Small intestine (tissue), 7 donors: ENCODE measurements around the gene TAOK2. TPM values are rescaled to one million over a fixed set of nuclear protein-coding genes. Genes with fewer than 3 reads are reported as not detected.

ENCODE experiments used
- DNase-seq, 2 donors: peaks; one replicate each; pipeline versions ENCODE4 v3.0.0 to v3.0.0-alpha.2; 2013
- FAIRE-seq: peaks from 2 replicates; lab custom pipeline; 2012; peaks lifted over from hg19 to GRCh38; lab: Jason Lieb, UNC
- H3K27ac ChIP-seq, 3 donors: one replicate each; pipeline ENCODE4 v1.5.1; 2013; ENCODE audit warnings: low read length in 2 of 3, mild to moderate bottlenecking in 2 of 3, control low read depth in 1 of 3, inconsistent platforms in 1 of 3, low read depth in 1 of 3, moderate library complexity in 1 of 3
- H3K27me3 ChIP-seq, 3 donors: one replicate each; pipeline ENCODE4 v1.6.1; 2013; ENCODE audit warnings: low read length in 3 of 3, inconsistent platforms in 1 of 3; ENCODE audit not compliant: control insufficient read depth in 3 of 3, insufficient read depth in 3 of 3
- H3K36me3 ChIP-seq, 3 donors: one replicate each; pipeline ENCODE4 v1.6.1; 2013; ENCODE audit warnings: low read length in 3 of 3, inconsistent platforms in 1 of 3, low read depth in 1 of 3, mild to moderate bottlenecking in 1 of 3, moderate library complexity in 1 of 3; ENCODE audit not compliant: control insufficient read depth in 3 of 3, insufficient read depth in 2 of 3
- H3K4me1 ChIP-seq, 3 donors: one replicate each; pipeline ENCODE4 v1.6.1; 2013; ENCODE audit warnings: low read length in 2 of 3, inconsistent platforms in 1 of 3, low read depth in 1 of 3, mild to moderate bottlenecking in 1 of 3, moderate library complexity in 1 of 3; ENCODE audit not compliant: control insufficient read depth in 3 of 3, insufficient read depth in 2 of 3
- H3K4me3 ChIP-seq, 3 donors: one replicate each; pipeline ENCODE4 v1.5.1; 2013; ENCODE audit warnings: low read length in 3 of 3, control low read depth in 1 of 3, inconsistent platforms in 1 of 3, low read depth in 1 of 3, mild to moderate bottlenecking in 1 of 3, moderate library complexity in 1 of 3
- H3K9me3 ChIP-seq, 2 donors: one replicate each; pipeline ENCODE4 v1.6.1; 2013; ENCODE audit warnings: low read depth in 1 of 2, low read length in 1 of 2; ENCODE audit not compliant: control insufficient read depth in 2 of 2, insufficient read depth in 1 of 2
- WGBS, 3 donors: extraction: QIAGEN DNeasy Blood & Tissue Kit; methylation state at CpG; one replicate each; pipeline ENCODE4 v1.1.7; 2013; 5-methylcytosine and 5-hydroxymethylcytosine counted together
- polyA plus RNA-seq, 4 donors: library from polyadenylated mRNA; stranded (reverse) in 3 of 4; unstranded in 1 of 4; fragments of 200-250 nt in 3 of 4; fragments of 120-200 nt in 1 of 4; gene quantifications; one replicate each; pipeline versions ENCODE4 v1.2.1 to v1.2.3, GENCODE V29; 2013
- donor health status: healthy with polysubstance abuse.
- donor health status: control.
- donor health status: control.
- donor health status: Bipolar disorder and iron deficiency.
- donor health status: healthy.

Gene TAOK2
- polyA plus RNA-seq, 4 donors, result 21.6 to 36.7 (median 29.0) TPM

DNA sequence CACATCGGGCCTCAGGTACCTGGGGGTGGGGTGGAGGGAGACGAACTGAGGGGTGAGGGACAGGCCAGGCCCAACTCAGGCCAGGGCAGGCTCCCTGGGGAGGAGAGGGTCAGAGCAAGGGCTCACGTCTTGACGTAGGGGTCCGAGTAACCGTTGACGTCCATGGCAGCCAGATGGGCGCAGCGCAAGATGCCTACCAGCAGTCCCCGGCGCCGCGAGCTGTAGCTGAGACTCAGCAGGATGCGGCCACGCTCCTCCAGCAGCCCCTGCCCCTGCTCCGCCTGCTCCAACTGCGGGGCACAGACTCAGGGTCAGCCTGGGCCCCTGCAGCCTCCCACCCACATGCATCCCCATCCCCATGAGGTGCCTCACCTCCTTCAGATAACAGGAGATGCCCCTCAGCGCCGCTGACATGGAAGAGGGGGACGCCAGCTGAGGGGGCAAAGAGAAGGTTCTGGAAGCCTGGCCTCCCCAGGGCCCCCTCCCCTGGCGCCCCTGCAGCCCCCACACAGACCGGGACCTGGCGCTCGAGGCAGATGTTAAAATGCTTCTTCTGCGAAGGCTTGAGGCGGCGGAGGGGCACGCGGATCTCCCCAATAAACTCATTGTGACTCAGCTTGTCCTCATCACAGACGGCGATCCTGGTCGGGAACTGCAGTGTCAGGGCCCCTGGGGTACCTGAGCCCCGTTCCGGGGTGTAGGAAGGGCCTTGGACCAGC is 33.1 kb downstream of the TAOK2 start:
- DNase-seq, result no peak
- no peak for FAIRE-seq
- 78 to 87% (median 84%) methylated on average over 34 of the region's 34 CpGs for WGBS, 3 donors

DNA sequence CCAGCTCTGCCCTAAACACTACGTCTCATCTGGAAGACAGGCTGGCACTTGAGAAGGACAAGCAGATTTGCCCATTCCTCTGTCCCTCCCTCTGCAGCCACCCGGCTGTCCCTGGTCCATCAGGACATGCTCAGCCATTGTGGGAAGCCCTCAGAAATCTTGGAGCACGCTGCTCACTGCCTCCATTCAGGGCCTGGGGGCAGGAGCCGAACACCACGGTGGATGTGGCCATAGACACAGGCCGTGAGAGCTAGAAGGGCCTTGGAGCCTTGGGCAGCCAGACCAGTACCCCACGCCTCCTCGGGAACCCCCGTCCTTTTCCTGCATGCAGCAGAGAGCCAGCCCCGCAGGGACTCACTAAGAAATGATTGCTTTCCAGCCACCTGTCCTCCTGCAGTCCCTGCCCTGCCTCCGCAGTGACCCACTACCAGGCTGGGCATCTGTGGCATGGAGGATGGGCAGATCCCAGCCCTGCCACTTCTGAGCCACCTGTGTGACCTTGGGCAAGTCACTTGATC is 33.8 kb downstream of the TAOK2 start:
- H3K27ac ChIP-seq, result no peak overlapping the region
- H3K4me1 ChIP-seq, result peaks cover 0 to 28% (median 2%) of the 10 kb centered on the region in 3 donors
- H3K4me3 ChIP-seq, result no peak overlapping the region
- H3K36me3 ChIP-seq, result peaks cover 0 to 40% (median 0%) of the 10 kb centered on the region in 3 donors
- DNase-seq, result no peak
- FAIRE-seq, result no peak
- WGBS, 3 donors, result 55 to 78% (median 69%) methylated on average over 10 to 11 of the region's 11 CpGs
- H3K27me3 ChIP-seq, result peaks cover 0 to 31% (median 10%) of the 10 kb centered on the region in 3 donors
- H3K9me3 ChIP-seq, result no peaks in the 10 kb centered on the region

More for the DNA sequence above, 33.1 kb downstream of the TAOK2 start:
- Histone ChIP-seq H3K27me3 (peaks cover 0 to 25% (median 10%) of the 10 kb centered on the region in 3 donors), H3K27ac (no peak overlapping the region), H3K9me3 (no peaks in the 10 kb centered on the region), H3K36me3 (peaks cover 0 to 46% (median under 1%) of the 10 kb centered on the region in 3 donors), H3K4me3 (no peak overlapping the region), H3K4me1 (peaks cover 0 to 24% (median 2%) of the 10 kb centered on the region in 3 donors)

DNA sequence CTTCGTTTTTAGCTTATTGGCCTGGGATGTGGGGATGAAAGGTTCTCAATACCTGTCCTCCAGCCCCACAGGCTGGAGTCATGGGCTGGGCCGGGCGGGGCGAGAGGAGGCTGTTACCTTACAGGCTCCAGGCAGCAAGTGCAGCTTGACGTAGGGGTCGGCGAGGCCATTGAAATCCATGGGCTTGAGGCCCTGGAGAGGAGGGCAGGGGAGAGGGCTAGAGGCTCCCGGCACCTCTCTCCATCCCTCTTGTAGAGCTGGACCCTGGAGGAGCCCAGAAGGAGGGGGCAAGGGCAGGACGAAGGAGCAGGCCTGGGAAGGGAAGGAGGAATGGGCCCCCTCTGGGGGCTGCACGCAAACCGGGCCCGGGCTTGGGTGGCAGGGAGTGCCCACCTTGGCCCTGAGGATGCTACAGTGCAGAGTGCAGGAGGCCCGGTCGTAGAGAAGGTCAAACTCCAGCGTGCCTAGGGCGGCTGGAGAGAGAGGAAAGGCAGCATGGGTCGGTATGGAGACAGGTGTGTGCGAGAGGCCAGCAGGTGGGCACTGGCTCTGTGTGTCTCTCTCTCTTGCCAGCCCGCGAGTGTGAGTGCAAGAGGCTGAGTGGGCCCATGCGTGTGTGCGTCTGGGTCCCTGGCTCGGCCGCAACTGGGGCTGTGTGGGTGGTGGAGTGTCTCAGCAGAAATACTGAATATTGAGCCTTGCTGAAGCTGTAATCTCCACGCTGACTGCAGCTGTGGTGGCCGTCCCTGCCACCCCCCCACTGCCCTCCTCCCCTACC is 35.6 kb downstream of the TAOK2 start:
- peaks cover 0 to 36% (median 10%) of the 10 kb centered on the region in 3 donors for H3K27me3 ChIP-seq

DNA sequence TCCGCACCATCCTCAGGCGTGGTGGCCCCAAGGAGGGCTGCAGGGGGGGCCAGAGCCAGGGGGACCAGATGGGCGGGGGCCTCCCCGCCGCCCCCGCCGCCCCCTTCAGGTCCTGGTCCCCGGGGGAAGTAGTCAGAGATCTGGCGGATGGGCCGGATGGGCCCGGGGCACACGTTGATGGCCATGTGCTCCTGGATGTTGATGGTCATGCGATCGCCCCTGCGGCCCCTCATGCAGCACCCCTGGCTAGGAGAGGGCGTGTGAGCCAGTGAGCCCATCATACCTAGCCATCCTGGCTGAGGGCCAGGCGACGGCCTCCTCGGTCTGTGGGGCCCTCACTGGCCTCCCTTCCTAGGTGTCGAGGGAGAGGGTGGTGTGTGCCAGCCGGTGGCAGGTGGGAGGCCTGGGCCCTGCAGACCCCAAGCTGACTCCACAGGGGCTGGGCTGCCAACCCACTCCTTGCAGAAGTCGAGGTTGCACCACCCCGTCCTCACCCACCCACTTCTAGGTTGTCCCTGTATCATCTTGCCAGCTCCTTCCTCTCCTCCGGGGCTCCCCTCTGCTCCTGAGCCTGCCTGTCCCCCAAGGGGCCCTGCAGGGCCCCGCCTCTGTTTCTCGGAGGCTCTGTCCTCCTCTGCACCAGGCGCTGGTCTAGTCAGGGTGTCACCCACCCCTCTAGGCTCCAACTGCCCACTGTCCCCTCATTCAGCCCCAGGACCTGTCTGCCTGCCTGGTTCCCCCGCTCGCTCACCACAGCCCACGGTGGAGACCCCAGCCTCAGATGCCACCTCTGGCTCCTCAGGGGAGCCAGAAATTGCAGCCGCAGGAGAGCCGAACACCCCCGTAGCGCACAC is 36.5 kb downstream of the TAOK2 start:
- peaks cover 0 to 36% (median 10%) of the 10 kb centered on the region in 3 donors for H3K27me3 ChIP-seq
- H3K4me3 ChIP-seq, result peak overlapping the region in 1 of 3 donors; percentile 40

More for the DNA sequence above, 35.6 kb downstream of the TAOK2 start:
- FAIRE-seq, result no peak
- H3K4me1 ChIP-seq, result peaks cover 0 to 28% (median 2%) of the 10 kb centered on the region in 3 donors
- H3K4me3 ChIP-seq, result no peak overlapping the region
- 19 to 39% (median 26%) methylated on average over 23 to 26 of the region's 26 CpGs for WGBS, 3 donors
- no peak overlapping the region for H3K27ac ChIP-seq
- peaks cover 0 to 22% (median 0%) of the 10 kb centered on the region in 3 donors for H3K36me3 ChIP-seq
- peak; percentile 31 to 34 for DNase-seq
- H3K9me3 ChIP-seq, result no peaks in the 10 kb centered on the region

GRCh38 chr16:30010844-30011713 is 37.4 kb downstream of the TAOK2 start, which contains the start of gene DOC2A:
Gene DOC2A, minus strand, starts transcription at chr16:30011027. Its CDS starts 805 bp downstream, at chr16:30010222.
- Histone ChIP-seq H3K27ac (no peak within 1 kb of the TSS), H3K4me1 (peaks cover 0 to 24% (median 2%) of the 10 kb centered on the region in 3 donors), H3K27me3 (peaks cover 0 to 36% (median 10%) of the 10 kb centered on the region in 3 donors), H3K9me3 (no peaks in the 10 kb centered on the region), H3K4me3 (peak within 1 kb of the TSS in 2 of 3 donors; percentile 10 to 40), H3K36me3 (peaks cover 0 to 8% (median 0%) of the 10 kb centered on the region in 3 donors)
- DNase-seq (peak in 1 of 2 donors; percentile 38), FAIRE-seq (no peak)
- WGBS, 3 donors, result 1% methylated on average over 46 to 99 of the region's 99 CpGs

More for the DNA sequence above, 36.5 kb downstream of the TAOK2 start:
- H3K4me1 ChIP-seq, result peaks cover 0 to 27% (median 2%) of the 10 kb centered on the region in 3 donors
- 20 to 24% (median 20%) methylated on average over 28 to 34 of the region's 34 CpGs for WGBS, 3 donors
- no peaks in the 10 kb centered on the region for H3K9me3 ChIP-seq
- no peak for DNase-seq
- peaks cover 0 to 17% (median 0%) of the 10 kb centered on the region in 3 donors for H3K36me3 ChIP-seq
- H3K27ac ChIP-seq, result no peak overlapping the region
- FAIRE-seq, result no peak

DNA sequence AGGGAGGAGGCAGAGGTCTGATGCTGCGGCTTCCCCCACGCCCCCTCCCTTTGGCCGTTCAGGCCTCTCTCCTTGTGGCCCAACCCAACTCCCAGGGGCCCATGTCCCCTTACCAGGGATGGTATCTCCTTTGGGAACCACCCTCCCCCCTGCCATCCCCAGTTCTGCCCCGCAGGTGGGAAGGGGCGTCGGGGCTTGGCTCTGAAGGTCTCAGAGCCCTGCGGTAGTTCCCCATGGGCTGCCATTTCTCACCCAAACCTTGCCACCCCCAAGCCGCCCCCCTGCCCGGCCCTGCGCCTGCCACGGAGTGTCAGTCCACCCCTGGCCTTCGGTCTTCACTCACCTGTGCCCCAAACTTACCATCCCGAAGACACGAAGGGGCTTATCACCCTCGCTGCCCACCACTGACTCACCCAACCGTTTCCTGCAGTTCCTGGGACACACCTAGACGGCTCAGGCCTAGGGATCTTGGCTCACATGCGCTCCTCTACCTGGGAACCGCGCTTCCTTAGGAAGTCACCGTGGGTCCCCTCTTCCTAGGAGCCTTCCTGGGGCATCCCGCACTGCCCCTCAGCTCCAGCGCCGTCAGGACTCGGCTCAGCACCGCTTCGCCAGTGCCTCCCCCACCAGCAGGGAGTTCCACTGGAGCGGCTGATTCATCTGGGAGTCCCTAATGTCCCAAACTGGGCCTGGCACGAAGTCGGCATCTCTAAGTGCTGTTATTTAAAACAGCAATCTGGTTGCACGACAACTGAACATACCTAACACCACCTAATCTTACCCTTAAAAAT is 38.2 kb downstream of the TAOK2 start:
- DNase-seq (no peak), FAIRE-seq (no peak)
- Histone ChIP-seq H3K4me1 (peaks cover 0 to 24% (median 2%) of the 10 kb centered on the region in 3 donors), H3K9me3 (no peaks in the 10 kb centered on the region), H3K27me3 (peaks cover 0 to 36% (median 10%) of the 10 kb centered on the region in 3 donors), H3K36me3 (peaks cover 0 to under 1% (median 0%) of the 10 kb centered on the region in 3 donors), H3K4me3 (no peak overlapping the region), H3K27ac (no peak overlapping the region)
- 24 to 39% (median 36%) methylated on average over 30 to 31 of the region's 31 CpGs for WGBS, 3 donors
